ENCODE data around the gene HSPA1A.
A peak's percentile ranks its signal among the peaks of the same experiment; 100 is the strongest.
"Not testable (repeated sequence)": the region's sequence is repeated elsewhere in the genome, so short reads cannot be mapped to it uniquely, and the experiment has no call there.

HSPA1A gene

GRCh38 chr6:31847276-31847978 is 32.1 kb downstream of the HSPA1A start:
- Histone ChIP-seq H3K9ac (ENCODE audit: low read depth, low read length) (no peak overlapping the region), H3K9me3 (ENCODE audit: insufficient read depth, low read depth, low read length) (no peaks in the 10 kb centered on the region), H3K27ac (ENCODE audit: low read length) (no peak overlapping the region), H3K4me3 (ENCODE audit: low read length) (no peak overlapping the region), H3K4me1 (ENCODE audit: insufficient read depth, low read length) (no peaks in the 10 kb centered on the region), H3K36me3 (ENCODE audit: insufficient read depth, low read depth, low read length) (no peaks in the 10 kb centered on the region), H3K27me3 (ENCODE audit: insufficient read depth, low read length) (no peaks in the 10 kb centered on the region)

GRCh38 chr6:31850765-31851484 is 35.6 kb downstream of the HSPA1A start:
- no peaks in the 10 kb centered on the region for H3K27me3 ChIP-seq (ENCODE audit: insufficient read depth, low read length)

GRCh38 chr6:31851485-31851832 is 36.1 kb downstream of the HSPA1A start:
- Histone ChIP-seq H3K36me3 (ENCODE audit: insufficient read depth, low read depth, low read length) (no peaks in the 10 kb centered on the region), H3K4me1 (ENCODE audit: insufficient read depth, low read length) (no peaks in the 10 kb centered on the region), H3K27ac (ENCODE audit: low read length) (no peak overlapping the region), H3K9ac (ENCODE audit: low read depth, low read length) (no peak overlapping the region), H3K9me3 (ENCODE audit: insufficient read depth, low read depth, low read length) (peaks cover 3% of the 10 kb centered on the region; the same call in 1 of the 2 replicates), H3K27me3 (ENCODE audit: insufficient read depth, low read length) (no peaks in the 10 kb centered on the region), H3K4me3 (ENCODE audit: low read length) (no peak overlapping the region)

More at GRCh38 chr6:31850765-31851484, 35.6 kb downstream of the HSPA1A start:
- Histone ChIP-seq H3K4me1 (ENCODE audit: insufficient read depth, low read length) (no peaks in the 10 kb centered on the region), H3K9me3 (ENCODE audit: insufficient read depth, low read depth, low read length) (peaks cover 3% of the 10 kb centered on the region; the same call in 1 of the 2 replicates), H3K4me3 (ENCODE audit: low read length) (no peak overlapping the region), H3K36me3 (ENCODE audit: insufficient read depth, low read depth, low read length) (no peaks in the 10 kb centered on the region), H3K27ac (ENCODE audit: low read length) (no peak overlapping the region), H3K9ac (ENCODE audit: low read depth, low read length) (no peak overlapping the region)

GRCh38 chr6:31851980-31852718 is 36.8 kb downstream of the HSPA1A start:
- H3K4me3 ChIP-seq (ENCODE audit: low read length); H3K9ac ChIP-seq (ENCODE audit: low read depth, low read length): not testable (repeated sequence)

GRCh38 chr6:31857774-31858173 is 42.4 kb downstream of the HSPA1A start:
- H3K4me1 ChIP-seq (ENCODE audit: insufficient read depth, low read length); H3K4me3 ChIP-seq (ENCODE audit: low read length); H3K27me3 ChIP-seq (ENCODE audit: insufficient read depth, low read length); H3K9ac ChIP-seq (ENCODE audit: low read depth, low read length); H3K27ac ChIP-seq (ENCODE audit: low read length); H3K9me3 ChIP-seq (ENCODE audit: insufficient read depth, low read depth, low read length): not testable (repeated sequence)
- peaks cover 25% of the 10 kb centered on the region for H3K36me3 ChIP-seq (ENCODE audit: insufficient read depth, low read depth, low read length)

More at GRCh38 chr6:31851980-31852718, 36.8 kb downstream of the HSPA1A start:
- not testable (repeated sequence) for H3K9me3 ChIP-seq (ENCODE audit: insufficient read depth, low read depth, low read length); H3K27ac ChIP-seq (ENCODE audit: low read length); H3K4me1 ChIP-seq (ENCODE audit: insufficient read depth, low read length); H3K27me3 ChIP-seq (ENCODE audit: insufficient read depth, low read length); H3K36me3 ChIP-seq (ENCODE audit: insufficient read depth, low read depth, low read length)

GRCh38 chr6:31858707-31859106 is 43.4 kb downstream of the HSPA1A start:
- Histone ChIP-seq H3K9ac (ENCODE audit: low read depth, low read length) (no peak overlapping the region), H3K4me3 (ENCODE audit: low read length) (no peak overlapping the region), H3K27ac (ENCODE audit: low read length) (no peak overlapping the region), H3K9me3 (ENCODE audit: insufficient read depth, low read depth, low read length) (0 out of 2 replicates have a peak, but pooled peaks cover 3% of the 10 kb centered on the region), H3K27me3 (ENCODE audit: insufficient read depth, low read length) (0 out of 2 replicates have a peak, but pooled peaks cover 6% of the 10 kb centered on the region), H3K4me1 (ENCODE audit: insufficient read depth, low read length) (peaks cover 4% of the 10 kb centered on the region; the same call in 1 of the 2 replicates), H3K36me3 (ENCODE audit: insufficient read depth, low read depth, low read length) (peaks cover 25% of the 10 kb centered on the region)

- peaks cover 25% of the 10 kb centered on the region for H3K36me3 ChIP-seq (ENCODE audit: insufficient read depth, low read depth, low read length)
- 0 out of 2 replicates have a peak, but pooled peaks cover 3% of the 10 kb centered on the region for H3K9me3 ChIP-seq (ENCODE audit: insufficient read depth, low read depth, low read length)
- H3K4me3 ChIP-seq (ENCODE audit: low read length) = no peak overlapping the region
- H3K4me1 ChIP-seq (ENCODE audit: insufficient read depth, low read length) = peaks cover 6% of the 10 kb centered on the region; the same call in 1 of the 2 replicates
- 0 out of 2 replicates have a peak, but pooled peaks cover 6% of the 10 kb centered on the region for H3K27me3 ChIP-seq (ENCODE audit: insufficient read depth, low read length)
- no peak overlapping the region for H3K27ac ChIP-seq (ENCODE audit: low read length)
- no peak overlapping the region for H3K9ac ChIP-seq (ENCODE audit: low read depth, low read length)
Measured at GRCh38 chr6:31859923-31860322, 44.6 kb downstream of the HSPA1A start.

- 0 out of 2 replicates have a peak, but pooled peaks cover under 1% of the 10 kb centered on the region for H3K9me3 ChIP-seq (ENCODE audit: insufficient read depth, low read depth, low read length)
- H3K27me3 ChIP-seq (ENCODE audit: insufficient read depth, low read length) = 0 out of 2 replicates have a peak, but pooled peaks cover 6% of the 10 kb centered on the region
- H3K4me3 ChIP-seq (ENCODE audit: low read length) = no peak overlapping the region
- H3K36me3 ChIP-seq (ENCODE audit: insufficient read depth, low read depth, low read length) = peaks cover 25% of the 10 kb centered on the region
- H3K27ac ChIP-seq (ENCODE audit: low read length) = no peak overlapping the region
- H3K4me1 ChIP-seq (ENCODE audit: insufficient read depth, low read length) = peaks cover 6% of the 10 kb centered on the region; the same call in 1 of the 2 replicates
- no peak overlapping the region for H3K9ac ChIP-seq (ENCODE audit: low read depth, low read length)
Measured at GRCh38 chr6:31860349-31860748, 45.0 kb downstream of the HSPA1A start.

- Histone ChIP-seq H3K9ac (ENCODE audit: low read depth, low read length) (no peak overlapping the region), H3K27me3 (ENCODE audit: insufficient read depth, low read length) (0 out of 2 replicates have a peak, but pooled peaks cover 6% of the 10 kb centered on the region), H3K4me1 (ENCODE audit: insufficient read depth, low read length) (peaks cover 6% of the 10 kb centered on the region; the same call in 1 of the 2 replicates), H3K4me3 (ENCODE audit: low read length) (peak overlapping the region; percentile 86; the same call in 1 of the 2 replicates), H3K27ac (ENCODE audit: low read length) (no peak overlapping the region), H3K9me3 (ENCODE audit: insufficient read depth, low read depth, low read length) (no peaks in the 10 kb centered on the region), H3K36me3 (ENCODE audit: insufficient read depth, low read depth, low read length) (peaks cover 25% of the 10 kb centered on the region)
Measured at GRCh38 chr6:31861150-31861549, 45.8 kb downstream of the HSPA1A start.

GRCh38 chr6:31861919-31862343 is 46.6 kb downstream of the HSPA1A start:
- Histone ChIP-seq H3K36me3 (ENCODE audit: insufficient read depth, low read depth, low read length) (peaks cover 25% of the 10 kb centered on the region), H3K4me1 (ENCODE audit: insufficient read depth, low read length) (peaks cover 6% of the 10 kb centered on the region; the same call in 1 of the 2 replicates), H3K9ac (ENCODE audit: low read depth, low read length) (peak overlapping the region; percentile 81; the same call in 1 of the 2 replicates), H3K4me3 (ENCODE audit: low read length) (peak overlapping the region; percentile 86), H3K27ac (ENCODE audit: low read length) (no peak overlapping the region), H3K9me3 (ENCODE audit: insufficient read depth, low read depth, low read length) (no peaks in the 10 kb centered on the region), H3K27me3 (ENCODE audit: insufficient read depth, low read length) (0 out of 2 replicates have a peak, but pooled peaks cover 6% of the 10 kb centered on the region)
